H9 (cell line): Measurements from ENCODE around the gene GBP5. TPM values are rescaled to one million over a fixed set of nuclear protein-coding genes. Genes with fewer than 3 reads are reported as not detected.

ENCODE experiments used
- DNase-seq: peaks from one replicate; pipeline ENCODE4 v3.0.0-alpha.2; 2017
- H2AFZ ChIP-seq: one replicate; pipeline ENCODE4 v1.6.1; 2013; ENCODE audit warnings: mild to moderate bottlenecking, low read length, control low read depth, moderate library complexity
- H2AK5ac ChIP-seq: 2 replicates; pipeline ENCODE4 v1.6.1; 2013; ENCODE audit warnings: low read length, control low read depth, mixed read lengths; ENCODE audit not compliant: insufficient read length
- H2BK120ac ChIP-seq: one replicate; pipeline ENCODE4 v1.6.1; 2013; ENCODE audit warnings: low read depth, mild to moderate bottlenecking, low read length, control low read depth, inconsistent platforms; ENCODE audit not compliant: poor library complexity, severe bottlenecking
- H2BK12ac ChIP-seq: 2 replicates; pipeline ENCODE4 v1.6.1; 2013; ENCODE audit warnings: low read length, control low read depth, mixed read lengths, low read depth; ENCODE audit not compliant: insufficient read length
- H2BK15ac ChIP-seq: 2 replicates; pipeline ENCODE4 v1.6.1; 2013; ENCODE audit warnings: low read depth, low read length, control low read depth
- H2BK20ac ChIP-seq: one replicate; pipeline ENCODE4 v1.6.1; 2013; ENCODE audit warnings: low read depth, mild to moderate bottlenecking, low read length, control low read depth, inconsistent platforms; ENCODE audit not compliant: poor library complexity, severe bottlenecking
- H2BK5ac ChIP-seq: 2 replicates; pipeline ENCODE4 v1.6.1; 2013; ENCODE audit warnings: low read length, control low read depth, mixed read lengths; ENCODE audit not compliant: insufficient read length
- H3K14ac ChIP-seq: 2 replicates; pipeline ENCODE4 v1.6.1; 2013; ENCODE audit warnings: low read length, control low read depth; ENCODE audit not compliant: insufficient read depth
- H3K18ac ChIP-seq: 2 replicates; pipeline ENCODE4 v1.6.1; 2013; ENCODE audit warnings: low read depth, mild to moderate bottlenecking, mixed read lengths, low read length, control low read depth; ENCODE audit not compliant: insufficient read length
- H3K23ac ChIP-seq: 2 replicates; pipeline ENCODE4 v1.6.1; 2013; ENCODE audit warnings: low read length, control low read depth, mixed read lengths, low read depth; ENCODE audit not compliant: insufficient read length
- H3K23me2 ChIP-seq: 2 replicates; pipeline ENCODE4 v1.6.1; 2013; ENCODE audit warnings: low read depth, mild to moderate bottlenecking, mixed read lengths, low read length, control low read depth; ENCODE audit not compliant: insufficient read length, poor library complexity, severe bottlenecking
- H3K27ac ChIP-seq: 2 replicates; pipeline ENCODE4 v1.5.1; 2013; ENCODE audit warnings: low read length, control low read depth, mixed read lengths, low read depth; ENCODE audit not compliant: insufficient read length
- H3K27me3 ChIP-seq: 2 replicates; pipeline ENCODE4 v1.6.1; 2013; ENCODE audit warnings: low read length, control low read depth, inconsistent platforms; ENCODE audit not compliant: insufficient read depth
- H3K4ac ChIP-seq: 2 replicates; pipeline ENCODE4 v1.6.1; 2013; ENCODE audit warnings: low read depth, mild to moderate bottlenecking, control low read depth, inconsistent platforms, low read length, moderate library complexity
- H3K4me1 ChIP-seq: 2 replicates; pipeline ENCODE4 v1.6.1; 2013; ENCODE audit warnings: low read length, control low read depth, inconsistent platforms; ENCODE audit not compliant: insufficient read depth
- H3K4me2 ChIP-seq: 2 replicates; pipeline ENCODE4 v1.6.1; 2013; ENCODE audit warnings: low read length, control low read depth, mixed read lengths; ENCODE audit not compliant: insufficient read length, insufficient read depth
- H3K56ac ChIP-seq: 2 replicates; pipeline ENCODE4 v1.6.1; 2013; ENCODE audit warnings: low read depth, mild to moderate bottlenecking, mixed read lengths, low read length, control low read depth; ENCODE audit not compliant: insufficient read length
- H3K79me1 ChIP-seq: 2 replicates; pipeline ENCODE4 v1.6.1; 2013; ENCODE audit warnings: low read depth, mild to moderate bottlenecking, moderate library complexity, low read length, control low read depth, inconsistent platforms; ENCODE audit not compliant: insufficient read depth, poor library complexity, severe bottlenecking
- H3K79me2 ChIP-seq: 2 replicates; pipeline ENCODE4 v1.6.1; 2013; ENCODE audit warnings: low read length, control low read depth, inconsistent platforms; ENCODE audit not compliant: insufficient read depth
- H3K9ac ChIP-seq: 2 replicates; pipeline ENCODE4 v1.6.1; 2013; ENCODE audit warnings: low read length, control low read depth, mixed read lengths; ENCODE audit not compliant: insufficient read length; ENCODE audit errors: extremely low read depth
- H3K9me3 ChIP-seq: one replicate; pipeline ENCODE4 v1.6.1; 2013; ENCODE audit warnings: low read depth, low read length, inconsistent platforms; ENCODE audit not compliant: control insufficient read depth
- H3T11ph ChIP-seq: one replicate; pipeline ENCODE4 v1.6.1; 2013; ENCODE audit warnings: mild to moderate bottlenecking, low read length, control low read depth, inconsistent platforms
- H4K20me1 ChIP-seq: one replicate; pipeline ENCODE4 v1.6.1; 2013; ENCODE audit not compliant: control insufficient read depth, insufficient read length, insufficient read depth
- H4K5ac ChIP-seq: 2 replicates; pipeline ENCODE4 v1.6.1; 2013; ENCODE audit warnings: low read depth, mild to moderate bottlenecking, mixed read lengths, low read length, control low read depth; ENCODE audit not compliant: insufficient read length
- H4K8ac ChIP-seq: replicated peaks from 2 replicates; pipeline ENCODE4 v1.6.1; 2013; ENCODE audit warnings: low read length, control low read depth, mixed read lengths, low read depth; ENCODE audit not compliant: insufficient read length
- H4K91ac ChIP-seq: 2 replicates; pipeline ENCODE4 v1.6.1; 2013; ENCODE audit warnings: low read depth, mild to moderate bottlenecking, moderate library complexity, mixed read lengths, low read length, control low read depth; ENCODE audit not compliant: insufficient read length
- H3K27ac Mint-ChIP-seq, 3 experiments: 2 replicates in 2 of 3; 3 replicates in 1 of 3; pipeline ENCODE4 v1.8.0; 2020 to 2021; ENCODE audit warnings: mixed read lengths in 3 of 3, mild to moderate bottlenecking in 1 of 3, moderate library complexity in 1 of 3
- H3K27me3 Mint-ChIP-seq: 2 replicates; pipeline ENCODE4 v1.8.0; 2021; ENCODE audit warnings: low read depth, mild to moderate bottlenecking, moderate library complexity, mixed read lengths
- H3K36me3 Mint-ChIP-seq, 3 experiments: 2 replicates in 2 of 3; 3 replicates in 1 of 3; pipeline ENCODE4 v1.8.0; 2020 to 2021; ENCODE audit warnings: low read depth in 3 of 3, mixed read lengths in 3 of 3; ENCODE audit not compliant: insufficient read depth in 1 of 3
- H3K4me1 Mint-ChIP-seq, 2 experiments: 2 replicates each; pipeline ENCODE4 v1.8.0; 2020; ENCODE audit warnings: mixed read lengths in 2 of 2
- H3K4me3 Mint-ChIP-seq, 2 experiments: 2 replicates in 1 of 2; 3 replicates in 1 of 2; pipeline ENCODE4 v1.8.0; 2020 to 2021; ENCODE audit warnings: mild to moderate bottlenecking in 2 of 2, mixed read lengths in 2 of 2, moderate library complexity in 1 of 2
- H3K9me3 Mint-ChIP-seq, 2 experiments: 2 replicates in 1 of 2; 3 replicates in 1 of 2; pipeline ENCODE4 v1.8.0; 2020; ENCODE audit warnings: mild to moderate bottlenecking in 2 of 2, mixed read lengths in 2 of 2, moderate library complexity in 1 of 2
- WGBS: extraction: QIAGEN DNeasy Blood & Tissue Kit; methylation state at CpG from one replicate; pipeline ENCODE4 v1.1.7; 2013; ENCODE audit warnings: missing lambda C conversion rate, low lambda C conversion rate, mixed read lengths; ENCODE audit not compliant: insufficient read length; ENCODE audit errors: extremely low coverage; 5-methylcytosine and 5-hydroxymethylcytosine counted together
- total RNA-seq: library from RNA; stranded (reverse); gene quantifications from 2 replicates; pipeline ENCODE4 v1.2.1, GENCODE V29; 2021
- TF ChIP-seq, protein P1 (sequence below): fragments of 200-600 bp; sonication (generic); conservative IDR thresholded peaks from 3 replicates; pipeline ENCODE4 v1.8.0; 2021; ENCODE audit warnings: antibody characterized with exemption, mild to moderate bottlenecking

GBP5 gene
- total RNA-seq, 1 experiment from 2014 or later, result not detected

DNA sequence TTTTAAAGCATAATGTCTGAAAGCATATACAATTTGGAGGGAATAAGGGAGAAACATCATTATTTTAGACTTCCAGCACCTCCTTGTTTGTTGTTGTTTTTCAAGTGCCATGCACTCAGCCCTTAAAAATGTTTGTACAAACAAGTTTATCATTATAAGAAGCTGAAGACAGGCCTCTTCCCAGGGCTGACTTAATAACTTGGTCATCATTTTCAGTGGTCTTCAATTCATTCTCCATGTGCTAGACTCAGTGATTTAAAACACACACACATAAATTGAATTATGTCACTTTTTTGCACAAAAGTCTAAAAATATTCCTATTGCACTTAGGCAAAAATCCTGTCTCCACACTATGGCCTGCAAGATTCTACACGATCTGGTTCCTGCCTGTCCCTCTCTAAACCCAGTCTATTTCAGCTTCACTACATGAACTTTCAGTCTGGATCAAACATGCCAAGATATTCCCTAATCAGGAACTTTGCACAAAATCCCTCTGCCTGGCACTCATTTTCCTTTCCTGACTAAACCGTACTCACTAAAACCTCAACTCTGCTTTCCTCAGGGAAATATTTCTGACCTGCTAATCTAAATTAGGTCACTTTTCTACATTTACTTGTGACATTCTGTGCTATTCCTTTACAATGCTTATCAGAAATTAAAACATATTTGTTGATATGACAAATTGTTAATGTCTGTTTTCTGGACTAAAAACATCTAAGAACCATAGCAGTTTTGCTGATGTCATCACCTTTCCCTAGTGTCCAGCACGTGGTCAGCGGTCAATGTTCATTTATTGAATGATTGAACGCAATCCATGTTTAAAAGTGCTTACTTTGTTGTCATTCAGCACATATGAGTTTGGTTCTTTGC, 14.8 kb upstream of the GBP5 start:
- DNase-seq, result no peak
- Mint-ChIP-seq H3K36me3 (peaks cover 0 to 4% (median 2%) of the 10 kb centered on the region in 3 experiments; a peak in 2 of 7 replicates), H3K4me1 (no peaks in the 10 kb centered on the region), H3K4me3 (no peak overlapping the region), H3K9me3 (peaks cover 0 to 4% of the 10 kb centered on the region in 2 experiments; a peak in 4 of 5 replicates), H3K27me3 (no peaks in the 10 kb centered on the region), H3K27ac (no peak overlapping the region)
- TF ChIP-seq, protein P1, sequence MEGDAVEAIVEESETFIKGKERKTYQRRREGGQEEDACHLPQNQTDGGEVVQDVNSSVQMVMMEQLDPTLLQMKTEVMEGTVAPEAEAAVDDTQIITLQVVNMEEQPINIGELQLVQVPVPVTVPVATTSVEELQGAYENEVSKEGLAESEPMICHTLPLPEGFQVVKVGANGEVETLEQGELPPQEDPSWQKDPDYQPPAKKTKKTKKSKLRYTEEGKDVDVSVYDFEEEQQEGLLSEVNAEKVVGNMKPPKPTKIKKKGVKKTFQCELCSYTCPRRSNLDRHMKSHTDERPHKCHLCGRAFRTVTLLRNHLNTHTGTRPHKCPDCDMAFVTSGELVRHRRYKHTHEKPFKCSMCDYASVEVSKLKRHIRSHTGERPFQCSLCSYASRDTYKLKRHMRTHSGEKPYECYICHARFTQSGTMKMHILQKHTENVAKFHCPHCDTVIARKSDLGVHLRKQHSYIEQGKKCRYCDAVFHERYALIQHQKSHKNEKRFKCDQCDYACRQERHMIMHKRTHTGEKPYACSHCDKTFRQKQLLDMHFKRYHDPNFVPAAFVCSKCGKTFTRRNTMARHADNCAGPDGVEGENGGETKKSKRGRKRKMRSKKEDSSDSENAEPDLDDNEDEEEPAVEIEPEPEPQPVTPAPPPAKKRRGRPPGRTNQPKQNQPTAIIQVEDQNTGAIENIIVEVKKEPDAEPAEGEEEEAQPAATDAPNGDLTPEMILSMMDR, result no peak
- Histone ChIP-seq H4K20me1 (no peaks in the 10 kb centered on the region), H3K79me2 (no peaks in the 10 kb centered on the region), H4K8ac (no peak overlapping the region), H3K4me1 (no peaks in the 10 kb centered on the region), H2AK5ac (no peak overlapping the region), H3K23ac (no peak overlapping the region), H3K9ac (no peak overlapping the region), H3K27ac (no peak overlapping the region), H2BK12ac (no peak overlapping the region), H3K56ac (no peak overlapping the region), H3K23me2 (no peaks in the 10 kb centered on the region), H3K14ac (no peak overlapping the region), H3K18ac (no peak overlapping the region), H3K79me1 (no peaks in the 10 kb centered on the region), H2BK5ac (no peak overlapping the region), H2AFZ (no peak overlapping the region), H2BK120ac (no peak overlapping the region), H4K5ac (no peak overlapping the region), H3K9me3 (no peaks in the 10 kb centered on the region), H3K4me2 (no peak overlapping the region), H3K4ac (no peak overlapping the region), H2BK15ac (no peak overlapping the region), H3T11ph (no peak overlapping the region), H2BK20ac (no peak overlapping the region), H4K91ac (no peak overlapping the region), H3K27me3 (no peaks in the 10 kb centered on the region)
- WGBS, result no CpG with 5 or more reads among the region's 5 CpGs
